H1 (cell line): ENCODE measurements around the gene CTF1. TPM values are rescaled to one million over a fixed set of nuclear protein-coding genes. Genes with fewer than 3 reads are reported as not detected.
A peak's percentile ranks its signal among the peaks of the same experiment; 100 is the strongest.

ENCODE experiments used
- CHD1 ChIP-seq: IDR thresholded peaks from 2 replicates; pipeline ENCODE4 v1.6.1; 2012; ENCODE audit warnings: low read depth, low read length, improper control_type of control experiment
- GTF2F1 ChIP-seq: IDR thresholded peaks from 2 replicates; pipeline ENCODE4 v1.6.1; 2012; ENCODE audit warnings: low read depth, low read length, improper control_type of control experiment, borderline replicate concordance
- JUN ChIP-seq: IDR thresholded peaks from 2 replicates; pipeline ENCODE4 v1.6.1; 2011; ENCODE audit warnings: low read depth, mild to moderate bottlenecking, improper control_type of control experiment, low read length
- RAD21 ChIP-seq, 2 experiments: IDR thresholded peaks in 1 of 2; conservative IDR thresholded peaks in 1 of 2; 2 replicates each; pipeline ENCODE4 v1.6.1; 2011; ENCODE audit warnings: low read depth in 2 of 2, low read length in 2 of 2, improper control_type of control experiment in 1 of 2, inconsistent platforms in 1 of 2, mild to moderate bottlenecking in 1 of 2, moderate library complexity in 1 of 2
- RBBP5 ChIP-seq: IDR thresholded peaks from 2 replicates; pipeline ENCODE4 v1.7.1; 2012; ENCODE audit warnings: low read depth, mild to moderate bottlenecking, inconsistent platforms, low read length, moderate library complexity, borderline replicate concordance
- SP1 ChIP-seq: IDR thresholded peaks from 2 replicates; pipeline ENCODE4 v1.6.1; 2011; ENCODE audit warnings: low read depth, low read length
- TAF7 ChIP-seq: optimal IDR thresholded peaks from 2 replicates; pipeline ENCODE3; 2011; ENCODE audit warnings: low read depth, mild to moderate bottlenecking, inconsistent platforms, low read length, moderate library complexity, borderline replicate concordance
- YY1 ChIP-seq: IDR thresholded peaks from 2 replicates; pipeline ENCODE4 v1.6.1; 2011; ENCODE audit warnings: low read depth, mild to moderate bottlenecking, low read length
- polyA plus RNA-seq, 7 experiments: library from polyadenylated mRNA; depleted of rRNA in 3 of 7; stranded (reverse) in 5 of 7; unstranded in 2 of 7; fragments of >200 nt in 5 of 7; fragments of 200-250 nt in 2 of 7; gene quantifications; 1 replicate in 5 of 7; 2 replicates in 1 of 7; 4 replicates in 1 of 7; pipeline versions ENCODE4 v1.2.1 to v1.2.3, GENCODE V29; 2011 to 2013; ENCODE audit warnings: missing spikeins in 2 of 7, mixed read lengths in 2 of 7
- total RNA-seq: library from RNA; stranded (reverse); fragmentation: NEBNext Ultra II Directional; extraction: Animal tissue kit (Norgen Biotek cat#: 25700); gene quantifications from 2 replicates; pipeline ENCODE4 v1.2.1, GENCODE V29; 2021
- TF ChIP-seq, protein P1 (sequence below): fragments of 300-600 bp; sonication (generic); IDR thresholded peaks from 2 replicates; pipeline ENCODE4 v1.7.1; 2012; ENCODE audit warnings: low read length, moderate library complexity, mild to moderate bottlenecking, inconsistent platforms; ENCODE audit not compliant: insufficient replicate concordance
- TF ChIP-seq, protein P2 (sequence below): IDR thresholded peaks from 2 replicates; pipeline ENCODE4 v1.6.1; 2011; ENCODE audit warnings: low read length, improper control_type of control experiment

Gene CTF1
- total and polyA plus RNA-seq, 2 of the 8 experiments (the other 6 are each of a cell fraction or from before 2014, with no cell fraction given): 0.97 to 3.4 TPM

DNA sequence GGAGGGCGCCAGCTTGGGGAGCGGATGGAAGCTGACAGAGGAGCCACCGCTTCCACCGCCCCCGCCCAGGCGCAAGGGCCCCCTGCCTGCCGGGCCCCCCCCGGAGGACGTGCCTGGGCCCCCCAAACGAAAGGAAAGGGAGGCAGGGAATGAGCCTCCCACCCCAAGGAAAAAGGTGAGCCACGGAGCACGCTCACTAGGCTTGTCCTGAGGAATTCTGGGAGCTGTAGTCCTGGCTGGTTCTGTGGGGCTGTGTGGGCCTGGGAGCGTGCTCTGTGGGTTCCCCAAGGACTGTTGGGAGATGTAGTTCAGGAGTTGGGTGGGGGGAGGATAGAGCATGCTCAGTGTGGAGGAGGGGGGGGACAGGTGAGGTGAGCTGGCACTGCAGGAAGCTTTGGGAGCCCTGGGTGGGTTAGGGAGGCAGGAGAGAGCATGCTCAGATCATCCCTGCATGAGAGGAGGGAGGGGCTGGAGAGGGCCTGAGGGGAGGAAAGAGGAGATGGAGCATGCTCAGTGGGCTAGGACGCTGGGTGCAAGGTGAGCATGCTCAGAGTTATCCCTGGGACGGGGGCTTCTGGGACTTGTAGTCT lies 31.5 kb downstream of the CTF1 start (continued):
- TF ChIP-seq, protein P1, sequence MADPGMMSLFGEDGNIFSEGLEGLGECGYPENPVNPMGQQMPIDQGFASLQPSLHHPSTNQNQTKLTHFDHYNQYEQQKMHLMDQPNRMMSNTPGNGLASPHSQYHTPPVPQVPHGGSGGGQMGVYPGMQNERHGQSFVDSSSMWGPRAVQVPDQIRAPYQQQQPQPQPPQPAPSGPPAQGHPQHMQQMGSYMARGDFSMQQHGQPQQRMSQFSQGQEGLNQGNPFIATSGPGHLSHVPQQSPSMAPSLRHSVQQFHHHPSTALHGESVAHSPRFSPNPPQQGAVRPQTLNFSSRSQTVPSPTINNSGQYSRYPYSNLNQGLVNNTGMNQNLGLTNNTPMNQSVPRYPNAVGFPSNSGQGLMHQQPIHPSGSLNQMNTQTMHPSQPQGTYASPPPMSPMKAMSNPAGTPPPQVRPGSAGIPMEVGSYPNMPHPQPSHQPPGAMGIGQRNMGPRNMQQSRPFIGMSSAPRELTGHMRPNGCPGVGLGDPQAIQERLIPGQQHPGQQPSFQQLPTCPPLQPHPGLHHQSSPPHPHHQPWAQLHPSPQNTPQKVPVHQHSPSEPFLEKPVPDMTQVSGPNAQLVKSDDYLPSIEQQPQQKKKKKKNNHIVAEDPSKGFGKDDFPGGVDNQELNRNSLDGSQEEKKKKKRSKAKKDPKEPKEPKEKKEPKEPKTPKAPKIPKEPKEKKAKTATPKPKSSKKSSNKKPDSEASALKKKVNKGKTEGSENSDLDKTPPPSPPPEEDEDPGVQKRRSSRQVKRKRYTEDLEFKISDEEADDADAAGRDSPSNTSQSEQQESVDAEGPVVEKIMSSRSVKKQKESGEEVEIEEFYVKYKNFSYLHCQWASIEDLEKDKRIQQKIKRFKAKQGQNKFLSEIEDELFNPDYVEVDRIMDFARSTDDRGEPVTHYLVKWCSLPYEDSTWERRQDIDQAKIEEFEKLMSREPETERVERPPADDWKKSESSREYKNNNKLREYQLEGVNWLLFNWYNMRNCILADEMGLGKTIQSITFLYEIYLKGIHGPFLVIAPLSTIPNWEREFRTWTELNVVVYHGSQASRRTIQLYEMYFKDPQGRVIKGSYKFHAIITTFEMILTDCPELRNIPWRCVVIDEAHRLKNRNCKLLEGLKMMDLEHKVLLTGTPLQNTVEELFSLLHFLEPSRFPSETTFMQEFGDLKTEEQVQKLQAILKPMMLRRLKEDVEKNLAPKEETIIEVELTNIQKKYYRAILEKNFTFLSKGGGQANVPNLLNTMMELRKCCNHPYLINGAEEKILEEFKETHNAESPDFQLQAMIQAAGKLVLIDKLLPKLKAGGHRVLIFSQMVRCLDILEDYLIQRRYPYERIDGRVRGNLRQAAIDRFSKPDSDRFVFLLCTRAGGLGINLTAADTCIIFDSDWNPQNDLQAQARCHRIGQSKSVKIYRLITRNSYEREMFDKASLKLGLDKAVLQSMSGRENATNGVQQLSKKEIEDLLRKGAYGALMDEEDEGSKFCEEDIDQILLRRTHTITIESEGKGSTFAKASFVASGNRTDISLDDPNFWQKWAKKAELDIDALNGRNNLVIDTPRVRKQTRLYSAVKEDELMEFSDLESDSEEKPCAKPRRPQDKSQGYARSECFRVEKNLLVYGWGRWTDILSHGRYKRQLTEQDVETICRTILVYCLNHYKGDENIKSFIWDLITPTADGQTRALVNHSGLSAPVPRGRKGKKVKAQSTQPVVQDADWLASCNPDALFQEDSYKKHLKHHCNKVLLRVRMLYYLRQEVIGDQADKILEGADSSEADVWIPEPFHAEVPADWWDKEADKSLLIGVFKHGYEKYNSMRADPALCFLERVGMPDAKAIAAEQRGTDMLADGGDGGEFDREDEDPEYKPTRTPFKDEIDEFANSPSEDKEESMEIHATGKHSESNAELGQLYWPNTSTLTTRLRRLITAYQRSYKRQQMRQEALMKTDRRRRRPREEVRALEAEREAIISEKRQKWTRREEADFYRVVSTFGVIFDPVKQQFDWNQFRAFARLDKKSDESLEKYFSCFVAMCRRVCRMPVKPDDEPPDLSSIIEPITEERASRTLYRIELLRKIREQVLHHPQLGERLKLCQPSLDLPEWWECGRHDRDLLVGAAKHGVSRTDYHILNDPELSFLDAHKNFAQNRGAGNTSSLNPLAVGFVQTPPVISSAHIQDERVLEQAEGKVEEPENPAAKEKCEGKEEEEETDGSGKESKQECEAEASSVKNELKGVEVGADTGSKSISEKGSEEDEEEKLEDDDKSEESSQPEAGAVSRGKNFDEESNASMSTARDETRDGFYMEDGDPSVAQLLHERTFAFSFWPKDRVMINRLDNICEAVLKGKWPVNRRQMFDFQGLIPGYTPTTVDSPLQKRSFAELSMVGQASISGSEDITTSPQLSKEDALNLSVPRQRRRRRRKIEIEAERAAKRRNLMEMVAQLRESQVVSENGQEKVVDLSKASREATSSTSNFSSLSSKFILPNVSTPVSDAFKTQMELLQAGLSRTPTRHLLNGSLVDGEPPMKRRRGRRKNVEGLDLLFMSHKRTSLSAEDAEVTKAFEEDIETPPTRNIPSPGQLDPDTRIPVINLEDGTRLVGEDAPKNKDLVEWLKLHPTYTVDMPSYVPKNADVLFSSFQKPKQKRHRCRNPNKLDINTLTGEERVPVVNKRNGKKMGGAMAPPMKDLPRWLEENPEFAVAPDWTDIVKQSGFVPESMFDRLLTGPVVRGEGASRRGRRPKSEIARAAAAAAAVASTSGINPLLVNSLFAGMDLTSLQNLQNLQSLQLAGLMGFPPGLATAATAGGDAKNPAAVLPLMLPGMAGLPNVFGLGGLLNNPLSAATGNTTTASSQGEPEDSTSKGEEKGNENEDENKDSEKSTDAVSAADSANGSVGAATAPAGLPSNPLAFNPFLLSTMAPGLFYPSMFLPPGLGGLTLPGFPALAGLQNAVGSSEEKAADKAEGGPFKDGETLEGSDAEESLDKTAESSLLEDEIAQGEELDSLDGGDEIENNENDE: no peak
- TF ChIP-seq, protein P2, sequence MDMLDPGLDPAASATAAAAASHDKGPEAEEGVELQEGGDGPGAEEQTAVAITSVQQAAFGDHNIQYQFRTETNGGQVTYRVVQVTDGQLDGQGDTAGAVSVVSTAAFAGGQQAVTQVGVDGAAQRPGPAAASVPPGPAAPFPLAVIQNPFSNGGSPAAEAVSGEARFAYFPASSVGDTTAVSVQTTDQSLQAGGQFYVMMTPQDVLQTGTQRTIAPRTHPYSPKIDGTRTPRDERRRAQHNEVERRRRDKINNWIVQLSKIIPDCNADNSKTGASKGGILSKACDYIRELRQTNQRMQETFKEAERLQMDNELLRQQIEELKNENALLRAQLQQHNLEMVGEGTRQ: no peak
- TF ChIP-seq GTF2F1: no peak
- TF ChIP-seq YY1: 0 out of 2 replicates have a peak, but pooled peaks have one; percentile 21
- no peak for TF ChIP-seq CHD1
- no peak for TF ChIP-seq RBBP5
- TF ChIP-seq JUN: no peak
- TF ChIP-seq RAD21 (IDR thresholded peaks at IDR 0.05 in 1 of 2, conservative IDR thresholded peaks at IDR 0.05 in 1 of 2; ENCODE audit: low read depth in 2 of 2, low read length in 2 of 2): no peak
- TF ChIP-seq SP1: no peak
- no peak for TF ChIP-seq TAF7
